HG03378 (cell line): ENCODE data around the gene ZNRD2.

Experiments used
- ATAC-seq: cut with Tn5 transposase; IDR thresholded peaks from one replicate; pipeline ENCODE4 v1.9.1; 2021; ENCODE audit warnings: mild to moderate bottlenecking, moderate library complexity; ENCODE audit not compliant: unreplicated experiment

ZNRD2 gene

DNA sequence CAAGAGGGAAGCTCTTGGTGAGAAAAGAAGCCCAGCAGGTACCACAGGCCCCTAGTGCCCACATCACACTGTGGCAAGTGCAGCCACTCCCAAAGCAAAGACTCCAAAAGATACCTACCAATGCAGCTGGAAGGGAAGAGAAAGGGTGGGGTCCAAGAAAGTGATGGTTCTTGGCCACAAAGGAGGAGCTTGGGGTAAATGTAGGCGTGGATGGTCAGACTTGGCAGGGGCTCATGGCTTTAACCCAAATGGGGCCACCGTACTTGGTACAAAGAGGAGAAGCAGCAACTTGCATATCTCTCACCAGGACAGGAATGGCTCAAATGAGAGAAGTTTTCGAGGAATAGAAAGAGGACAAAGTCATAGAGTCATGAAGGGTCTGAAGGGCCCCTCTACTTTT, 39.0 kb downstream of the ZNRD2 start:
- no peak for ATAC-seq

DNA sequence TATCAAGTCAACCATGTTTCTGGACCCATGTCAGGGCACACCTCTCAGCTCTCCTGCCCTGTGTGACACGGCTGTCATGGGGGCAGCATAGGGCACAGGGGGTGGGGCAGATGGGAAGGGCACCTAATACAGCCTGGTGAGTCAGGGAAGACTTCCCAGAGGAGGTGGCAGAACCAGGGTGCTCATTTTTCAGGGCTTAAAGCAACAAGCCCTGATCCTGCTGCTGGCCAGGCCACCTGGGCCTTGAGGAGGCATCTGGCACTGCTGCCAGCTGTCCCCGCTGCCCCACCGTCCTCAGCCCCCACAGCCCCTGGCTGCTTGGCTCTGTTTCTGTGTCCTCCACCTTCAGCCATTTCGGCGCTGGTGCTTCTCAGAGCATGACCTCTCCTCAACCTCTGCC, 39.4 kb downstream of the ZNRD2 start:
- no peak for ATAC-seq

DNA sequence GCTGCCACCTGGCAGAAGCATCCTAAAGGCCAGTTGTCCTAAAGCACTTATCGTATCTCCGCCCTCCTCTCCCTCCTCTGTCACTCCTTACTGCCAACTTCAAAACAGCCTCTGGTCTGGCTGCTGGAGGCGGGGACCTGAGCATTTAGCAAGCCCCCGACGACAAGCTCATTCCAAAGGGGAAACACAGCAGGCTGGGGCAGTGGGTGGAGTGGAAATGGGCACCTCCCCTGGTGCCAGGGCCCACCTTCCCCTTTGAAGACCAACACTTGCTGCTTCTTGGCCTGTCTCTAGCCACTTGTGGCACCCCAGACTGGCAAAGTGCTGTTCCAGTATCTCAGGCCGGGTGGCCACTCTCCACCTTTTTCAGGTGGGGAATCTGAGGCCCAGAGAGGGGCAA, 40.1 kb downstream of the ZNRD2 start:
- ATAC-seq, result no peak

DNA sequence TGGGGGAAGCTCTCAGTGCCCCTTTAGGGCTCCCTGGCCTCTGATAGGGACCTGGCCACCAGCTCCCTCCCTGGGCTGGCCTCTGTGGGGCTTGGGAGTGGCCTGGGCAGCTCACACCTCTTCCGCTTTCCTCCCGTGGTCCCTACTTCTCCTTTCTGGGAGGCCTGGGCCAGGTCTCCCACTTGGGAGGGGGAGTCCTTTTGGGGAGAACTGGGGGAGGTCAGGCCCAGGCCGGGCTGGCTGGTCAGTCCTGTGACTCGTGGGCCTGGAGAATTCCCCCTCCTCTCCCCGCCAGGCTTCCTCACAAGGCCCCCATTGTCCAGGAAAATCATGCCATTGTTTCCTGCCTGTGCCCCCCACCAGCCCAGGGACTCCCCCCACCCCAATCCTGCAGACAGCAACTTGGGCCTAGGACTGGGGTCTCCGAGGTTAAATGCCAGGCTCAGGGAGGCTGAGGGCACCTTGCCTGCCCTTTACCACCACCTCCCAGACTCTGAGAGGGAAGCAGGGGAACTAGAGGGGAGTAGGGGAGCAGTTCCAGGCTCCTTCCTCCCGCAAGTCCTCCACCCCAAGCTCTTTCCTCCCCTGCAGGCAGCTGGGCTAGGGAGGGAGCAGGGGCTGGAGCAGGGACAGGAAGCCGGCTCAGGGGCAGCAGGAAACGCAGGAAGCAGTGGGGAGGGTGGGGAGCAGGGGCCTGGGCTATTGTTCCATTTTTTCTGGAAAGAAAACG, 40.9 kb downstream of the ZNRD2 start:
- ATAC-seq, result no peak

DNA sequence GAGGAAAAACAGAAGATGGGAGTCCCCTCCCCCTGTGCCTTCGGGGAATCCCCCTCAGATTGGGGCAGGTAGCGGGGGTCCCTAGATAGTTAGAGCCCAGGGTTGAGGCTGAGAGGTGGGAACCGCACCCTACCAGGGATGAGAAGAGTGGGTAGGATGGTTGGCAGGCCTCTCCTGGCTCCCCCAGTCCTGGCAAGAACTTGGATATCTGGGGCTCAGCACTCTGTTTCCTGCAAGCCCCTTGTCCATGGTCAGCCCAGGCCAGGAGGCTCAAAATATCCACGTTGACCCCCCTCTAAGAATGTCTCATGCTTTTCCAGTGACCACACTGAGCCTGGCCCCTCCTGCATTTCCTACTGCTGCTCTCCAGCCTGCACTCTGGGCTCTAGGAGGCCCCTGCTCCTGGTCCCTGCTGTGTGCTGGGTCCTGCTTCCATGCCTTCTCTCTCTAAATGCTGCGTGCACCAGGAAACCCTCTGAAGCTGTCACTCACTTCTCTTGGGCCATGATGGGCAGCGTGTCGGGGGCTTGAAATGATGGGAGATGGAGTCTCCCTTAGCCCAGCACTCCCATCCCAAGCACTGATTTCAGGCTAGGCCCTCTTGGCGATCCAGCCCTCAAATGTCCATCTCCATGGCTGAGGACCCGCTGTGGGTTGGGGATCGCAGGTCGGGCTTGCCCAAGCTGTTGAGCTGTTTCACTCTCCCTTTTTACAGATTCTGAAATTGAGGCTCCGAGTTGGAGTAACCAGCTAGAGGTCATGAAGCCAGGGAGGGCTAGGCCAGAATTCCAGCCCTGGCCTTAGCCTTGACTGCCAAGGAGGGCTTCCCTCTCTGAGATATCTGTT, 41.7 kb downstream of the ZNRD2 start:
- ATAC-seq, result no peak

DNA sequence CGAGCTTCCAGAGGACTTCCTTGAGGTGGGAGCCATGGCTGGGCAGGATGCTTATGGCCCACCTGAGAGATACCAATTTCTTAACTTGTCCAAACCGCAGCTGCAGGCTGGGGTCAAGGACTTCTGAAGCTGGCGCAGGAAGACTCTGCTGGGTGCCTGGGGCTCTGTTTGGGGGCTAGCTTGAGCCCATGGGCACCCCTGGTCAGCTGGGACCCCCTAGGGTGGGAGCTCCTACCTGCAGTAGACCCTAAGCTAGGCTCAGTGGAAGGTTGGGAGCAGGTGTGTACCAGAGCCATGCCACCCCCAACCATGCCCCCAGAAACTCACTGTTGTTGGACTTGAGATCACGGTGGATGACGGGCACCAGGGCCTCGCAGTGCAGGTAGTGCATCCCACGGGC, 42.4 kb downstream of the ZNRD2 start:
- no peak for ATAC-seq

DNA sequence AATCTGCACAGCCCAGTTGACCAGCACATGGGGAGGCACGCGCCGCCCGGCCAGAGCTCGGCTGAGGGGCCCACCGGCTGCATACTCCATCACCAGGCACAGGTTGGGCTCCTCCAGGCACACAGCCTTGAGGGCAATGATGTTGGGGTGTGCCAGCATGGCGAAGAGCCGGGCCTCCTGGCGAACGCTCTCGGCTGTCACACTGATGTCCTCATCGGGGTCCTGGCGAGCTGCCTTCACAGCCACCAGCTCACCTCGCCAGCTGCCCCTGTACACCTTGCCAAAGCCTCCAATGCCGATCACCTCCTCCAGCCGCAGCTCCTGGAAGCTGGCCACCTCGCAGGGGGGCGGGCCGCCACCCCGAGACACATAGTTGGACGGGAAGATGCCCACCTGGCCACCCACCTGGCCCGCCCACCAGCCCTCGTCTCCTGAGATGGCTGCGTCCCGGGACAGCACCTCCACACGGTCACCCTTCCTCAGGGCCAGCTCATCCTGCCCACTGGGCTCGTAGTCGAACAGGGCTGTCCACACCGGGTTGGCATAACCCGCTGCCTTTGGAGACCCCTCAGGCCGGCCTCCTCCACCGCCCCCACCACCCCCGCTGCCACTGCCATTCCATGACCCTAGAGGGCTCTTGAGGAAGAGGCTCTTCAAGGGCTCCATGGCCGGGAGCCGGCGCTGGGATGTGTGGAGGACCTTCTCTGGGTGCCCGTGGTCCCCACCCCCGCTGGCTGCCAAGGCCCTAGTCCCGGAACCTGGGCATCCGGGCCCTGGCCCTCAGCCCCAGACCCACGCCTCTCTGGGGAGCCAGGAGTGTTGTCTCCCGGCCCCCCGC, 43.0 kb downstream of the ZNRD2 start:
- no peak for ATAC-seq

DNA sequence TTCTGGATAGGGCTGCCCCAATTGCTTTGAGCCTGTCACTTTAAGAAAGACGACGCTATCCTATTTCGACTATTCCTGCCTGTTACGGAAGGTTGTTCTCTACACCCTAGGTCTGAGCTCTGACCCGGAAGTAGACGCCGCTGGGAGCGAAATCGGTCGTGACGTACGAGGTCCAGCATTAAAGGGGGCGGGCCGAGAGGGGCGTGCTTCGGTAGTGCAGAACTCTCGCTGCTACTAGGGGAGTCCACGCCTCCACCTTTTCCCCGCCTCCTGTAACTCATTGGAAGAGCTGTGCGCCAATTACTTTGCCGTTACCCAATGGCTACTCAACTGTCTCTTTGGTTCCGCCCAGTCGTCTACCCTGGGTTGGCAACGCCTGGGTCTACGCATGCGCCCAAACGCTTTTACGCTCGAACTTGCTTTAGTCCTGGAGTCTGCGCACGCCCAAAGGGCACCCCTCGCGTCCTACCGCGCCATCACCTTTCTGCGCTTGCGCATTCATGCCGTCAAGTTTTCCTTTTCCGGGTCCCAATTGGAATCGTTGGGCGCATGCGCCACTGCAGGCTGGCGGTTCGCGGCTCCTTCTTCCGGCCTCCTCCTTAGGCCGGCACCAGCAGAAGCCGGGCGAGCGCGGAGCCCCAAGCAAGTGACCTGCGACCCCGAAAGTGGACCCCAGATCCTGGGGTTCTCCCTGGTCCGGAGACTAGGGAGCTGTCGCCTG, 45.1 kb downstream of the ZNRD2 start, which contains the start of gene PCNX3:
Gene PCNX3 (plus strand): TSS at position 548 of the 721 bp plus-strand sequence. CDS start 536 bp downstream, outside the sequence.
- ATAC-seq, result peak; percentile 76

DNA sequence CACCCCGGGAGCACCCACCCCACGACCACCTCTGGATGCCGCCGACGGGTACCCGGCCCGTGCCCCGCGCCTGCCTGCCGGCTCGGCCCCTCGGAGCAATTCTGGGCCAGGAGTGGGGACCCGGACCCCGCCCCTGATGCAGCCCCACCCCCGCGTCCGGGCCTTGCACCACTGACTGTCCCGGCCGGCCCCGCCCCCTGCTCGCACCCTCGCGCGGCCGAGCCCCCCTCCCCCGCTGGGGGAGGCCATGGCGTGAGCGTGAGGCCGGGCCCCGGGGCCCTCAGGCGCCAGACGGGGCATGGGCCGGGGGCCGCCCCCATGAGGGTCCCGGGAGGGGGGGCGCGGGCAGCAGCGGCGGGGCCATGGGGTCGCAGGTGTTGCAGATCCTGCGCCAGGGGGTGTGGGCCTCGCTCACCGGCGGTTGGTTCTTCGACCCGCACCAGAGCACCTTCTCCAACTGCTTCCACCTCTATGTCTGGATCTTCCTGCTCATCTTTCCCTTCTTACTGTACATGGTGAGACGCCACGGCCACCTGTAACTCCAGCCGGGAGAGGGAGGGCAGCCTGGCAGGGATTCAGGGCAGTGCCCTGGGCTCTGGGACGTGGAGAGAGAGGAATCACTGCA, 45.8 kb downstream of the ZNRD2 start:
- no peak for ATAC-seq

DNA sequence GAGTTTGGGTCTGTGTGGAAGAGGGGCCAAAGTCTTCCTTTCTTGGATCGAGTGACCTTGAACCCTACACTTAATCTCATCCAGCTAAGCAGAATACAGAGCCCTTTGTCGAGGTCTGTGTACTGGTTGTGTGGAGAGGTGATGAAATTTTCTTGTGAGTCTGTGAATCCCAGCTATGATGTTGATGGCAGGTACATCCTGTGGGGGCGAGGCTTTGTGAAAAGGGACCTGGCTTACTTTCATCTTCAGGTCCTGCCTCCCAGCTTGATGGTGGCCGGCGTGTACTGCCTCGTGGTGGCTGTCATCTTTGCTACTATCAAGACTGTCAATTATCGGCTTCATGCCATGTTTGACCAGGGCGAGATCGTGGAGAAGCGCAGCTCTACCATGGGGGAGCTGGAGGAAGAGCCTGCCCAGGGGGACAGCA, 46.3 kb downstream of the ZNRD2 start:
- no peak for ATAC-seq

DNA sequence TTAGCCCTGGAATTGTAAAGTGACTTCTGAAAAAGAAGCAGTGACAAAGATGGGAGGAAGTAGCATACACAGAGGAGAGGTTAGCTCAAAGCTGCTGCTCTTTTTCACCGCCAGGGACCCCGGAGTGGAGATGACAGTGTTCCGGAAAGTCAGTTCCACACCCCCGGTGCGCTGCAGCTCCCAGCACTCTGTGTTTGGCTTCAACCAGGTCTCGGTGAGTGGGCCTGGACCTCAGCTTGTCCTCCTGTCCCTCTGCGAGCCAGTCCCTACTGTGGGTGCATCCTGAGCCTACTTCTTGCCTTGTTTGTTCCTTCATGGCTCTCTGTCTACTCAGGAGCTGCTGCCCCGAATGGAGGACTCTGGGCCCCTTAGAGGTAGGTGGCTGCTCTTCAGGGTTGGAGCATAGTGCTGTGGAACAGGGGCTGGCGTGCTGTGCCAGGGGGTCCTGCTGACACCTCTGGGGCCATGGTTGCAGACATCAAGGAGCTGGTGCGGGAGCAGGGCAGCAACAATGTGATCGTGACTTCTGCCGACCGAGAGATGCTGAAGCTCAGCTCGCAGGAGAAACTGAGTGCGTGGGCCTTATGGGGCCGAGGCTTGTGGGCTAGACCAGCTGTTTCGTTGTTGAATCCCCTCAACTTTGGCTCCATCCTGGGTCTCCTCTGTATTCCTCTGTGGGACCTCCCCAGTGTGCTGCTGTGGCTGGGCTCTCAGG, 47.0 kb downstream of the ZNRD2 start:
- no peak for ATAC-seq

DNA sequence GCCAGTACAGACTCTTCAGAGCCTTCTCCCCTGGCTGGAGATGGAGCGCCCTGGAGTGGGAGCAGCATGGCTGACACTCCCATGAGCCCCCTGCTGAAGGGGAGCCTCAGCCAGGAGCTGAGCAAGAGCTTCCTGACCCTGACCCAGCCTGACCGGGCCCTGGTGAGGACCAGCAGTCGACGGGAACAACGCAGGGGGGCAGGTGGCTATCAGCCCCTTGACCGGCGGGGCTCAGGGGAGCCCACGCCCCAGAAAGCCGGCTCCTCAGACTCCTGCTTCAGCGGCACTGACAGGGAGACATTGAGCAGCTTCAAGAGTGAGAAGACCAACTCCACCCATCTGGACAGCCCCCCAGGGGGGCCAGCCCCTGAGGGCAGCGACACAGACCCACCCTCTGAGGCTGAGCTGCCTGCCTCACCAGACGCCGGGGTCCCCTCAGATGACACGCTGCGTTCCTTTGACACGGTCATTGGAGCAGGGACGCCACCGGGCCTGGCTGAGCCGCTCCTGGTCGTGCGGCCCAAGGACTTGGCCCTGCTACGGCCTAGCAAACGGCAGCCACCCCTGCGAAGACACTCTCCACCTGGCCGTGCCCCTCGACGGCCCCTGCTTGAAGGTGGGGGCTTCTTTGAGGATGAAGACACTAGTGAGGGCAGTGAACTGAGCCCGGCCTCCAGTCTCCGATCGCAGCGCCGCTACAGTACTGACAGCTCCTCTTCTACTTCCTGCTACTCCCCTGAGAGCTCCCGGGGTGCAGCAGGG, 47.9 kb downstream of the ZNRD2 start:
- no peak for ATAC-seq

DNA sequence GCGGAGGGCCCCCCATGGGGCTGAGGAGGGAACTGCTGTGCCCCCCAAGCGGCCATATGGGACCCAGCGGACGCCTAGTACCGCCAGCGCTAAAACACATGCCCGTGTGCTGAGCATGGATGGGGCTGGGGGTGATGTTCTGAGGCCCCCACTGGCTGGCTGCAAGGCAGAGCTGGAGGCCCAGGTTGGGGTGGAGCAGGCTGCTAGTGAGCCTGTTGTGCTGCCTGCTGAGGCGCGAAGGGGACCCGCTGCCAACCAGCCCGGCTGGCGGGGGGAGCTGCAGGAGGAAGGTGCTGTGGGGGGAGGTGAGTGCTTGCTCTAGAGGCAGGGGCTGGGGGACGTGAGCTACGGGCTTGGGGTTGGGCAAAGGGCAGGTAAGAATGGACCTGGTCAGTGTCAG, 48.5 kb downstream of the ZNRD2 start:
- no peak for ATAC-seq

DNA sequence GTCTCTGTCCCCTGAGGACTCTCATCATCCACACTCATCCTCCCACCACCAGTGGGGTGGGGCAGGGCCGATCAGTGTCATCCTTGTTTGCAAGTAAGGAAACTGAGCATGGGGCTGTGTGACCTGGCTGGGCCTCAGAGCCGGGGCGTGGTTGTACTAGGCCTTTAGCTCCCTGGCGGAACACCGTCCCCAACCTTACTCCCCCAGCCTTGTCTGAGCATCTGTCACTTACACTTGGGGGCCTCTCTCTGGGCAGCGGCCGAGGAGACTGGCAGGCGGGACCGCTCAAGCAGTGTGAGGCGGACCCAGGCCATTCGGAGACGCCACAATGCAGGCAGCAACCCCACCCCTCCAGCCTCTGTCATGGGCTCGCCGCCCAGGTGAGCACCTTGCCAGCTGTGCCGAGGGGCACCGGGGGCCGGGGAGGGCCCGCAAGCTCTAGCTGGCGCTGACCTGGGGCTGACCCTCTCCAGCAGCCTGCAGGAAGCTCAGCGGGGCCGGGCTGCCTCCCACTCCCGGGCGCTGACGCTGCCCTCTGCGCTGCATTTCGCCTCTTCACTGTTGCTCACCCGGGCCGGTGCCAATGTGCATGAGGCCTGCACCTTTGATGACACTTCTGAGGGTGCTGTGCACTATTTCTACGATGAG, 49.1 kb downstream of the ZNRD2 start:
- ATAC-seq, result no peak

DNA sequence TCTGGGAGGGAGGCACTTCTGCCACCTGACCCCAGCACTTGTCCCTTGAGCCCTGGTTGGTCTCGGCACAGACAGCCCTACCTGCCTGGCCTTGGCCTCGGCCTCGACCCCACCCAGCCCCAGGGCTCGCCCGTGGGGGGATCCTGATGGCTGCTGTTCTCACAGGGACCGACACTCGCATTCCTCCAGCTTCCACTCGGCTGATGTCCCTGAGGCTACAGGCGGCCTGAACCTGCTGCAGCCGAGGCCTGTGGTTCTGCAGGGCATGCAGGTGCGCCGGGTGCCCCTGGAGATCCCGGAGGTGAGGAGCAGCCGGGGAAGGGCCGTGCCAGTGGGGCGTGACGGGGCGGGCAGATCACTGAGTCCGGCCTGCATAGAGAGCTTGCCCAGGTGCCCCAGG, 50.4 kb downstream of the ZNRD2 start:
- ATAC-seq, result no peak

DNA sequence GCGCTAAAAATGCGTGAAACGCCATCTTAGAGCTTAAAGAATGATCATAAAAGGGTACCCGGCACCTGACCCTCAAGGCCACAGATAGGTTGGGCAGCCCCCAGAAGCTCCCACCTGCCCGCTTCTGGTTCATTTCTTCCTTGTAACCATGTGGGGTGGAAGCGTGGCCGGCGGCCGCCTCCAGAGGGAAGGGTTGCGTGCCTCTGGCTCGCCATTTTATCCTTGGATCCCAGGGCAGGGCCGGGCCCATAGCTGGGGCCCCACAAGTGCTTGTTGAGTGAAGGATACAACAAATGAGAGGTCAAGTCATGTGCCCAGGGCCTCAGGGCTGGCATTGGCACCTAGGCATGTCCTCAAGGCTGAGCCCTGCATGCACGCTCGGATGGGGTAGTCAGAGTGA, 51.2 kb downstream of the ZNRD2 start:
- no peak for ATAC-seq
